Measurements from ENCODE around the gene CD99L2. TPM values are rescaled to one million over a fixed set of nuclear protein-coding genes. Genes with fewer than 3 reads are reported as not detected.

Gene CD99L2
- total RNA-seq, 4 donors from 2014 or later = 56.8 to 88.6 (median 77.6) TPM

- Histone ChIP-seq H3K27me3 (no peaks in the 10 kb centered on the region), H3K36me3 (no peaks in the 10 kb centered on the region), H3K27ac (no peak overlapping the region), H3K9me3 (no peaks in the 10 kb centered on the region), H3K4me1 (no peaks in the 10 kb centered on the region), H3K4me3 (no peak overlapping the region)
- 78 to 80% methylated on average over 4 to 5 of the region's 9 CpGs for WGBS, 2 donors (ENCODE audit: low coverage in 1 of 2)
- no peak for ATAC-seq
- TF ChIP-seq CTCF (IDR thresholded peaks at IDR 0.05) = no peak
- TF ChIP-seq POLR2A (IDR thresholded peaks at IDR 0.05) = no peak
- TF ChIP-seq POLR2AphosphoS5 (IDR thresholded peaks at IDR 0.05) = no peak
- TF ChIP-seq EP300 (IDR thresholded peaks at IDR 0.05) = no peak
Observed at GRCh38 chrX:150848914-150849365, 49.5 kb downstream of the CD99L2 start.

DNA sequence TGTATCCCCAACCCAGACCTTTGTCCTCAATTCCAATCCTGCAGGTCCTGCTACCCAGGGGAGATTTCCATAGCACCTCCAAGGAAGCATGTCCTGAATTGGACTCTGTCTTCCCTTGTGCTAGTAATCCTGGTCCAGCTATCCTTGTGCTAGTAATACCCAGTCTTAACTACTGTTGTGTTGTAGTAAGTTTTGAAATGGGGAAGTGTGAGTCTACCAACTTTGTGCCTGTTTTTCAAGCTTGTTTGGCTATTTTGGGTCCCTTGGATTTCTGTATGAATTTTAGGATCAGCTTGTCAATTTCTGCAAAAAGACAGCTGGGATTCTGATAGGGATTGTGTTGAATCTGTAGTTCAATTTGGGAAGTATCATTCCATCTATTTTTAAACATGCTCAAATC lies 51.4 kb downstream of the CD99L2 start:
- no peak overlapping the region for H3K4me3 ChIP-seq
- no peak overlapping the region for H3K27ac ChIP-seq
- H3K9me3 ChIP-seq = no peaks in the 10 kb centered on the region
- peaks cover 0 to under 1% (median 0%) of the 10 kb centered on the region in 3 donors for H3K4me1 ChIP-seq
- no peaks in the 10 kb centered on the region for H3K36me3 ChIP-seq
- ATAC-seq = no peak
- TF ChIP-seq EP300 (IDR thresholded peaks at IDR 0.05) (no peak), CTCF (IDR thresholded peaks at IDR 0.05) (no peak), POLR2A (IDR thresholded peaks at IDR 0.05) (no peak), POLR2AphosphoS5 (IDR thresholded peaks at IDR 0.05) (no peak)
- no peaks in the 10 kb centered on the region for H3K27me3 ChIP-seq

- Histone ChIP-seq H3K27me3 (no peaks in the 10 kb centered on the region), H3K36me3 (no peaks in the 10 kb centered on the region), H3K9me3 (no peaks in the 10 kb centered on the region), H3K4me3 (no peak overlapping the region), H3K4me1 (peaks cover 0 to 10% (median 0%) of the 10 kb centered on the region in 3 donors), H3K27ac (no peak overlapping the region)
- no peak for ATAC-seq
- TF ChIP-seq POLR2AphosphoS5 (IDR thresholded peaks at IDR 0.05) (no peak), POLR2A (IDR thresholded peaks at IDR 0.05) (no peak), CTCF (IDR thresholded peaks at IDR 0.05) (no peak), EP300 (IDR thresholded peaks at IDR 0.05) (no peak)
- WGBS, 2 donors (ENCODE audit: low coverage in 1 of 2) = 94 to 100% methylated on average over 4 to 5 of the region's 5 CpGs
Observed at GRCh38 chrX:150846130-150846529, 52.3 kb downstream of the CD99L2 start.

DNA sequence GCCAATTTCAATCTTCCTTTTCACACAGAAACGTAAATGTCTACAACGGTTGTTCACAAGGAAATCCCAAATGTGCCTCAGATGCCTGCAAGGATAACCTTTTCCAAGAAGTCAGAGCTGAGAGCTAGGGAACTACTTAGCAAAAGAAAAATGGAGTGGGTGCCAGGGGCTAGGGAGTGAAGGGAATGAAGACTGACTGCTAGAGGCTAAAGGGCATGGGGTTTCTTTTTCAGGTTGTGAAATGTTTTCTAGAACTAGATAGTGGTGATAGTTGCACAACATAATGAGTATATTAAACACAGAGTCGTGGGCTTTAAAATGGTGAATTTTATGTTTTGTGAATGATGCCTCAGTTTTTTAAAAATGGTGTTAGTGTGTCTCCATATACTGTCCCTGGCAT lies 53.4 kb downstream of the CD99L2 start:
- Histone ChIP-seq H3K27me3 (no peaks in the 10 kb centered on the region), H3K4me3 (no peak overlapping the region), H3K9me3 (no peaks in the 10 kb centered on the region), H3K4me1 (peaks cover 0 to 12% (median 0%) of the 10 kb centered on the region in 3 donors), H3K36me3 (no peaks in the 10 kb centered on the region), H3K27ac (no peak overlapping the region)
- WGBS, 2 donors (ENCODE audit: low coverage in 1 of 2) = 66 to 72% methylated on average over 3 of the region's 3 CpGs
- TF ChIP-seq POLR2AphosphoS5 (IDR thresholded peaks at IDR 0.05) = no peak
- no peak for TF ChIP-seq POLR2A (IDR thresholded peaks at IDR 0.05)
- TF ChIP-seq CTCF (IDR thresholded peaks at IDR 0.05) = no peak
- no peak for TF ChIP-seq EP300 (IDR thresholded peaks at IDR 0.05)
- no peak for ATAC-seq

- Histone ChIP-seq H3K27me3 (no peaks in the 10 kb centered on the region), H3K4me3 (no peak overlapping the region), H3K36me3 (no peaks in the 10 kb centered on the region), H3K4me1 (peaks cover 0 to 12% (median 0%) of the 10 kb centered on the region in 3 donors), H3K27ac (no peak overlapping the region), H3K9me3 (no peaks in the 10 kb centered on the region)
- WGBS, 2 donors (ENCODE audit: low coverage in 1 of 2) = 63 to 64% methylated on average over 1 to 3 of the region's 3 CpGs
- ATAC-seq = no peak
- no peak for TF ChIP-seq EP300 (IDR thresholded peaks at IDR 0.05)
- no peak for TF ChIP-seq POLR2AphosphoS5 (IDR thresholded peaks at IDR 0.05)
- no peak for TF ChIP-seq POLR2A (IDR thresholded peaks at IDR 0.05)
- TF ChIP-seq CTCF (IDR thresholded peaks at IDR 0.05) = no peak
Observed at GRCh38 chrX:150844016-150844415, 54.5 kb downstream of the CD99L2 start.

Data from gastroesophageal sphincter (tissue), 4 donors.